Posterior vena cava (tissue), 2 donors: Measurements from ENCODE around the gene POMGNT2. TPM values are rescaled to one million over a fixed set of nuclear protein-coding genes. Genes with fewer than 3 reads are reported as not detected.

Experiments
- DNase-seq: peaks from one replicate; pipeline ENCODE4 v3.0.0-alpha.2; 2020; ENCODE audit warnings: low spot score
- intact Hi-C, 2 donors: fragments of 100-400 bp; cut with DNase I; formaldehyde crosslinking; loops; one replicate each; pipeline versions ENCODE4 v1.14.1 to v1.14.2; 2022 to 2023
- total RNA-seq, 2 donors: library from RNA; stranded (reverse); fragmentation: NEBNext Ultra II Directional; extraction: Animal tissue kit (Norgen Biotek cat#: 25700); gene quantifications; one replicate each; pipeline ENCODE4 v1.2.1, GENCODE V29; 2021
- donor health status: DM: yes; HTN: yes; CAD: no.
- donor health status: DM: yes; HTN: yes; CAD: no.

Gene POMGNT2
- total RNA-seq, 2 donors from 2014 or later, result 18.7 to 23.1 TPM

GRCh38 chr3:43032646-43033628 is 72.9 kb downstream of the POMGNT2 start:
- no peak for DNase-seq
- intact Hi-C loops, result no loop called here

DNA sequence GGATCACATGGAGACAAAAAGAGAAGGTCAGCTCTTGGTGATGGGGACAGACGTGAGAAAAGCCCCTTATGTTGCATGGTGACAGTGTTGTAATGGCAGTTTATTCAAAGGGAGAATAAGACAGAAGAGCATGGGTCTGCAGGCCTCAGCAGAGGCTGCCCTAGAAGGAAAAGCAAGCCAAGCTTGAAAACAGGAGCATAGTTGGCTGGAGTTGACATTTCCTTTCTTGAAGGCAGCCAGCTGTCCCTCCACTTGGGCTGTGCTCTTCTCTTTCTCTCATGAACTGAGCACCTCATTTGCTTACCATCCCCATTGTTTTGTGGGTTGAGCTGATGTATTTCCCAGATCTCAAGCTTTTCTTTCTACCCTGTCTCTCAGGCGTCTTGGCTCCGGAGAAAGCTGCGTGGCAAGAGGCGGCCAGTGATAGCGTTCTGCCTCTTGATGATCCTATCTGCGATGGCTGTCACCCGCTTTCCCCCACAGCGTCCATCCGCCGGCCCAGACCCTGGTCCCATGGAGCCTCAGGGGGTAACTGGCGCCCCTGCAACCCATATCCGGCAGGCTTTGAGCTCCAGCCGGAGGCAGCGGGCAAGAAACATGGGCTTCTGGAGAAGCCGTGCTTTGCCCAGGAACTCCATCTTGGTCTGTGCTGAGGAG is 73.9 kb downstream of the POMGNT2 start:
- intact Hi-C loops, result no loop called here

DNA sequence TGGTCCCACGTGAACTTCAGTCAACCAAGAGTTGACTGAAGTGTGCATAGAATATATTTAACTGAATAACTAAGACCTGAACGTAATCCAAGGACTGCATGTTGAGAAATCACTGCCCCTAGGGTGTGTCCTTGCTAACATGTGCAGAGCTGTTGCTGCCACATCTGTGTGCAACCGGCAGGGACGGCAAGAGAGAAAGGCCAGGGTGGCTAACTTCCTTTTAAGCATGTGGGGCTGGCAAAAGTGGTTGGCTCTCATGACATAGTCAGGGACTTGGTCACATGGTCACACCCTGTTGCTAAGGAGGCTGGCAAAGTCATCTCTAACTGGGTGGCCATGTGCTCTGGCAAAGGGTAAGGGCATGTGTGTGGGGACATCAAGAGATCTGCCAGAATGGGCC is 74.4 kb downstream of the POMGNT2 start:
- intact Hi-C loops, result no loop called here
- no peak for DNase-seq

More for the DNA sequence above, 73.9 kb downstream of the POMGNT2 start:
- no peak for DNase-seq

DNA sequence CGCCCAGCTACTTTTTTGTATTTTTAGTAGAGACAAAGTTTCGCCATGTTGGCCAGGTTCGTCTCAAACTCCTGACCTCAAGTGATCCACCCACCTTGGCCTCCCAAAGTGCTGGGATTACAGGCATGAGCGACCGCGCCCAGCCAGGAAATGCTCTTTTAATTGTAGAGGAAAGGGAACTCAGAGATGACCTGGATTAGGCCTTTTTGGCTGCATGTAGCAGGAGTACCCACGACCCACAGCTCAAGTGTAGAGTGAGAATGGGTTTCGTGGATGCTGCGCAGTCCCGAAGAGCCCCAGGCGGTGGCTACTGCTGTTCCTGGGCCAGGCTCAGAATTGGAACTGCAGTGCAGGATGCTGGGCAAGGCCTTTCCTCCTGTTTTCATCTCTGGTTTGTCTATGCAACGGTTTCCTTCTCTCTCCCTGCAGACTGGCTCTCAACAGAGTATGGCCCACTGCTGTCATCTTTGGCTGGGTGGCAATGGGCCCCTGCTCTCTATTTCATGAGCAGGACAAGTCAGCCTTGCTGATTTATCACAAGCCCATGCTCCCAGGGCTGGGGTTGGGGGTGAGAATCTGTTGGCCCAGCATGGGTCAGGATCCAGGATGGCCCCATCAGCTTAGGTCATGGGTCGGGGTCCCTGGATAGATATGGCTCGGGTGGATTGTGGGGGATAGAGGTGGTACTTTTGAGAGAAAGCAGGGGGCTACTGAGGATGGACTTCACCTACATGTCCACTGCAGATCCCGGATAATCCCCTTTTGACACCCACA is 75.5 kb downstream of the POMGNT2 start:
- DNase-seq, result no peak
- intact Hi-C loops, result no loop called here

Other genes with a start within 250 kb of the POMGNT2 start
- under 1 TPM; 0.10 to 0.14 TPM for gene CYP8B1, start 230.2 kb downstream of the POMGNT2 start, total RNA-seq
- 10 to 100 TPM in 1 of 2 donors, 1 to 10 TPM in 1; 9.8 to 11.8 TPM for gene ZNF662, start 199.9 kb downstream of the POMGNT2 start, total RNA-seq
- gene GASK1A, start 126.8 kb downstream of the POMGNT2 start, total RNA-seq, result 10 to 100 TPM; 35.0 to 80.1 TPM
- 10 to 100 TPM; 34.8 to 49.3 TPM for gene SNRK, start 180.5 kb upstream of the POMGNT2 start, total RNA-seq